ENCODE measurements around the gene SHROOM1. TPM values are rescaled to one million over a fixed set of nuclear protein-coding genes. Genes with fewer than 3 reads are reported as not detected.

SHROOM1 gene
- total and polyA plus RNA-seq, 2 donors (not counting 3 experiments of a cell fraction or from before 2014, with no cell fraction given), result 12.8 to 20.9 TPM

DNA sequence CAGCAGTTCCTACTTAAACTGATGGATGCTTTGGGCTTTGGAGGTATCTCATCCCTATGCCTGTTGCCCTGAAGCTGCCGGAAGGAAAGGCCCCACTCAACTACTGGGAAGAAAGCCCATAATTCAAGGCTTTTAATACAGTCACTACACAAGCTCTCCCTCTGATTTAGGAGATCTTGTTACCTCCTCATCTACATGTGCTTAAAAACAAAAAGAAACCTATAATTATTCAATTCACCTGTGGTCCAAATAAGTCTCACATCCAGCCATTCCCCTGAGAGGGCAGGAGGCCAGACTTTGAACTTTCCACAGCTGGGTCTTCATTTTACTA lies 42.3 kb upstream of the SHROOM1 start:
- dilution Hi-C loops (cut with MboI; ENCODE audit: extremely low pct_ligation_motif_present, low sequenced_read_pairs) (no loop called here), intact Hi-C loops (cut with micrococcal nuclease) (no loop called here)
- peaks cover 2 to 4% of the 10 kb centered on the region in 2 experiments for H3K36me3 ChIP-seq (ENCODE audit: control insufficient read depth in 2 of 2, extremely low read depth in 1 of 2, insufficient read depth in 2 of 2, low read length in 2 of 2)
- CTCF ChIA-PET, result interaction anchor here (1.3 to 3.3 kb wide), 3 partner anchors 10 to 43 kb away, joined by 5 to 16 read pairs (median 8); partner anchors contain the start of gene SHROOM1
- no peaks in the 10 kb centered on the region for H3K27me3 ChIP-seq (ENCODE audit: control insufficient read depth in 2 of 2, insufficient read depth in 2 of 2, low read length in 2 of 2)
- BruUV-seq (replicated peaks), result no TSS peak
- POLR2A ChIA-PET, result no interaction called here
- no peak overlapping the region for H3K9ac ChIP-seq (replicated peaks; ENCODE audit: extremely low read depth, insufficient read depth, low read length)
- no peaks in the 10 kb centered on the region for H3K79me2 ChIP-seq (ENCODE audit: control insufficient read depth, insufficient read depth, low read length)
- H3K9me3 ChIP-seq (replicated peaks; ENCODE audit: control insufficient read depth, insufficient read depth, low read length), result no peaks in the 10 kb centered on the region
- FAIRE-seq (no peak), DNase-seq (ENCODE audit: low read depth, low spot score) (no peak)
- no peak overlapping the region for H2AFZ ChIP-seq (ENCODE audit: low read depth, low read length)
- no peak overlapping the region for H3K4me3 ChIP-seq (replicated peaks in 1 of 3; ENCODE audit: insufficient read depth in 1 of 3, low read depth in 1 of 3, low read length in 3 of 3)
- H3K9me1 ChIP-seq (replicated peaks; ENCODE audit: control insufficient read depth, extremely low read depth, insufficient read depth, low read length), result no peaks in the 10 kb centered on the region
- H3K4me1 ChIP-seq (ENCODE audit: control insufficient read depth, extremely low read depth, insufficient read depth, low read length), result no peaks in the 10 kb centered on the region
- H3K27ac ChIP-seq (ENCODE audit: insufficient read depth, low read depth, low read length), result no peak overlapping the region
- no peak for TF ChIP-seq GATA2 (IDR thresholded peaks at IDR 0.05; ENCODE audit: insufficient read depth, insufficient read length, low read depth, low read length)
- TF ChIP-seq, protein P1, sequence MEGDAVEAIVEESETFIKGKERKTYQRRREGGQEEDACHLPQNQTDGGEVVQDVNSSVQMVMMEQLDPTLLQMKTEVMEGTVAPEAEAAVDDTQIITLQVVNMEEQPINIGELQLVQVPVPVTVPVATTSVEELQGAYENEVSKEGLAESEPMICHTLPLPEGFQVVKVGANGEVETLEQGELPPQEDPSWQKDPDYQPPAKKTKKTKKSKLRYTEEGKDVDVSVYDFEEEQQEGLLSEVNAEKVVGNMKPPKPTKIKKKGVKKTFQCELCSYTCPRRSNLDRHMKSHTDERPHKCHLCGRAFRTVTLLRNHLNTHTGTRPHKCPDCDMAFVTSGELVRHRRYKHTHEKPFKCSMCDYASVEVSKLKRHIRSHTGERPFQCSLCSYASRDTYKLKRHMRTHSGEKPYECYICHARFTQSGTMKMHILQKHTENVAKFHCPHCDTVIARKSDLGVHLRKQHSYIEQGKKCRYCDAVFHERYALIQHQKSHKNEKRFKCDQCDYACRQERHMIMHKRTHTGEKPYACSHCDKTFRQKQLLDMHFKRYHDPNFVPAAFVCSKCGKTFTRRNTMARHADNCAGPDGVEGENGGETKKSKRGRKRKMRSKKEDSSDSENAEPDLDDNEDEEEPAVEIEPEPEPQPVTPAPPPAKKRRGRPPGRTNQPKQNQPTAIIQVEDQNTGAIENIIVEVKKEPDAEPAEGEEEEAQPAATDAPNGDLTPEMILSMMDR (IDR thresholded peaks at IDR 0.05; ENCODE audit: extremely low read depth in 1 of 2, insufficient read depth in 1 of 2, low read depth in 1 of 2, low read length in 2 of 2), result no peak
- TF ChIP-seq FOS (IDR thresholded peaks at IDR 0.05; ENCODE audit: borderline replicate concordance, insufficient read depth, low read length), result no peak
- no peak for TF ChIP-seq EZH2 (IDR thresholded peaks at IDR 0.05; ENCODE audit: borderline replicate concordance, low read depth, low read length, severe bottlenecking)
- no peak for TF ChIP-seq POLR2AphosphoS5 (IDR thresholded peaks at IDR 0.05; ENCODE audit: insufficient read depth, low read depth, low read length)
- TF ChIP-seq JUN (IDR thresholded peaks at IDR 0.05; ENCODE audit: borderline replicate concordance, insufficient read depth, insufficient read length, low read depth), result no peak
- no peak for TF ChIP-seq POLR2A (IDR thresholded peaks at IDR 0.05; ENCODE audit: low read depth, low read length)
- TF ChIP-seq MYC (IDR thresholded peaks at IDR 0.05; ENCODE audit: low read depth, low read length), result no peak
- TF ChIP-seq, protein P2, sequence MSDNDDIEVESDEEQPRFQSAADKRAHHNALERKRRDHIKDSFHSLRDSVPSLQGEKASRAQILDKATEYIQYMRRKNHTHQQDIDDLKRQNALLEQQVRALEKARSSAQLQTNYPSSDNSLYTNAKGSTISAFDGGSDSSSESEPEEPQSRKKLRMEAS (IDR thresholded peaks at IDR 0.05; ENCODE audit: insufficient read depth, insufficient read length), result no peak
- no peak overlapping the region for H3K4me2 ChIP-seq (ENCODE audit: insufficient read depth, low read length)
- peaks cover 2% of the 10 kb centered on the region for H4K20me1 ChIP-seq (replicated peaks; ENCODE audit: control insufficient read depth, extremely low read depth, insufficient read depth, low read length)
